Adipose tissue (tissue), 3 donors: ENCODE data around the gene LAMA3. TPM values are rescaled to one million over a fixed set of nuclear protein-coding genes. Genes with fewer than 3 reads are reported as not detected.

Source experiments
- H3K27ac ChIP-seq: one replicate; pipeline ENCODE4 v1.5.1; 2013; ENCODE audit warnings: low read depth, low read length
- WGBS, 3 donors: extraction: QIAGEN DNeasy Blood & Tissue Kit; methylation state at CpG; one replicate each; pipeline ENCODE4 v1.1.7; 2013; 5-methylcytosine and 5-hydroxymethylcytosine counted together
- polyA plus RNA-seq, 3 donors: library from polyadenylated mRNA; stranded (reverse); fragments of 200-250 nt; gene quantifications; one replicate each; pipeline ENCODE4 v1.2.3, GENCODE V29; 2013
- donor health status: healthy with polysubstance abuse.
- donor health status: Bipolar disorder and iron deficiency.
- donor health status: healthy.

Gene LAMA3
- polyA plus RNA-seq, 3 donors, result 2.1 to 20.8 (median 6.2) TPM

DNA sequence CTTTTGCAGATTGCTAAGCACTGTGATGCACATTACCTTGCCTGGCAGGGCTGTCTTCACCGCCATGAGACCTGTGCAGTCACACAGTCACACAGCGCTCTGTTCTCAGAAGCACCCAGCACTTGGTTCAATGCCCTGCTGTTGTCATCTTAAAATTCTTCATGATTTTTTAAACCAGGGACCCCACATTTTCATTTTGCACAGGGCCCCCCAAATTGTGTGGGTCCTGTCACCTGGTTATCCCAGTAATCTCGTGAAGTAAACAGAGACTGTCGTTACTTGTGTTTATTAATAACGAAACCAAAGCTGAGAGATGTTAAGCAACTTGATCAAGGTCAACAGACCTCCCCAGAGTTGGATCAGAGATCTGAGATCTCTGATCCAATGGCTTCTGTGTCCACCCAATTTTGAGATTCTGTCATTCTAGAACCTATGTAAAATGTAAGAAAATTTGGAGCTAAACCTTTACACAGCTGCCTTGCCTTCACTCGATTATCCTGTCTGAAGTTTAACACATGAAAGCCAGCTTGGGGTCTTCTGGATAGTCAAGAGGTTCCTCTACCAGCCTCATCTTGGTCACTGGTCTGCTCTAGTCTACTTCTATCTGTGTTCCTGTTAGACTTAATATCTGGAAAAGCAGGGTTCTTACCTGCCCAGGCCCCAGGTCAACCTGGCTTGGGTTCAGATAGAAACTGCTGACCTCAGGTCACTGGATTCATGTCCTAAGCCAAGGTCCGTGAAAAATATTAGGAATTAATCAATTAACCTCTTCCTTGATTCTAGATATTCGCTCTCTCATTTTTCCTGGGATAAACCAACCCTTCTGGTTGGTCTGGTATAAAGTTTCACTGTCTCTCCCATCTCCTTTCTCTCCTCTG, 311.6 kb downstream of the LAMA3 start:
- 71 to 93% (median 92%) methylated on average over 8 of the region's 8 CpGs for WGBS, 3 donors
- no peak overlapping the region for H3K27ac ChIP-seq

GRCh38 chr18:24002479-24002878, 313.2 kb downstream of the LAMA3 start:
- H3K27ac ChIP-seq, result no peak overlapping the region
- 61 to 71% (median 69%) methylated on average over 3 of the region's 3 CpGs for whole genome bisulfite sequencing, 3 donors

GRCh38 chr18:24003288-24003687, 314.0 kb downstream of the LAMA3 start:
- no peak overlapping the region for H3K27ac ChIP-seq
- 84 to 91% (median 87%) methylated on average over 3 of the region's 3 CpGs for WGBS, 3 donors

GRCh38 chr18:24003903-24004640, 314.8 kb downstream of the LAMA3 start:
- H3K27ac ChIP-seq, result no peak overlapping the region
- 85 to 87% (median 86%) methylated on average over 2 of the region's 2 CpGs for WGBS, 3 donors

Other genes with a start within 250 kb of the LAMA3 start
- gene RIOK3, start 236.2 kb upstream of the LAMA3 start, polyA plus RNA-seq, result 10 to 100 TPM; 33.1 to 37.2 (median 35.0) TPM
- gene RMC1, start 185.9 kb upstream of the LAMA3 start, polyA plus RNA-seq, result 10 to 100 TPM; 13.3 to 23.9 (median 18.4) TPM
- 10 to 100 TPM; 10.9 to 28.3 (median 12.3) TPM for gene NPC1, start 102.9 kb upstream of the LAMA3 start, polyA plus RNA-seq
- gene ANKRD29, start 26.5 kb upstream of the LAMA3 start, polyA plus RNA-seq, result 10 to 100 TPM in 1 of 3 donors, 1 to 10 TPM in 1, under 1 TPM in 1; 0.92 to 14.4 (median 9.9) TPM